Endothelial cell of umbilical vein (primary cell): ENCODE measurements around the gene ANGPTL2. TPM values are rescaled to one million over a fixed set of nuclear protein-coding genes. Genes with fewer than 3 reads are reported as not detected.

Source experiments
- BruUV-seq: library from RNA; stranded (reverse); fragments of 400-500 nt; replicated peaks from 2 replicates; lab custom pipeline; 2021; lab: Mats Ljungman, UMichigan
- CTCF ChIA-PET: fragments of 300-600, 350-600 bp; sonication (Branson Sonifier 250); formaldehyde crosslinking; loops from one replicate; lab custom pipeline; 2021; ENCODE audit warnings: antibody characterized with exemption, inconsistent platforms; lab: Charles Lee
- POLR2A ChIA-PET: fragments of 300-600, 350-600 bp; sonication (Branson Sonifier 250); formaldehyde crosslinking; loops from one replicate; lab custom pipeline; 2021; ENCODE audit warnings: antibody characterized with exemption, inconsistent platforms; lab: Charles Lee
- DNase-seq: peaks from one replicate; pipeline ENCODE4 v3.0.0-alpha.2; 2011; ENCODE audit warnings: low read depth, low spot score
- FAIRE-seq: peaks from 2 replicates; lab custom pipeline; 2011; peaks lifted over from hg19 to GRCh38; lab: Jason Lieb, UNC
- H2AFZ ChIP-seq: 2 replicates; pipeline ENCODE4 v1.6.0; 2012; ENCODE audit warnings: low read depth, low read length, control low read depth, inconsistent platforms
- H3K27ac ChIP-seq: 2 replicates; pipeline ENCODE4 v1.5.1; 2011; ENCODE audit warnings: low read depth, mild to moderate bottlenecking, control low read depth, low read length, moderate library complexity; ENCODE audit not compliant: insufficient read depth
- H3K27me3 ChIP-seq, 2 experiments: 2 replicates each; pipeline versions ENCODE4 v1.6.0 to v1.6.1; 2011; ENCODE audit warnings: low read length in 2 of 2, mixed read lengths in 1 of 2; ENCODE audit not compliant: control insufficient read depth in 2 of 2, insufficient read depth in 2 of 2
- H3K36me3 ChIP-seq, 2 experiments: 2 replicates in 1 of 2; 3 replicates in 1 of 2; pipeline ENCODE4 v1.5.1; 2011; ENCODE audit warnings: low read length in 2 of 2, mild to moderate bottlenecking in 1 of 2, moderate library complexity in 1 of 2; ENCODE audit not compliant: control insufficient read depth in 2 of 2, insufficient read depth in 2 of 2; ENCODE audit errors: extremely low read depth in 1 of 2
- H3K4me1 ChIP-seq: 3 replicates; pipeline ENCODE4 v1.5.1; 2011; ENCODE audit warnings: mild to moderate bottlenecking, low read length; ENCODE audit not compliant: control insufficient read depth, insufficient read depth; ENCODE audit errors: extremely low read depth
- H3K4me2 ChIP-seq: 2 replicates; pipeline ENCODE4 v1.6.1; 2011; ENCODE audit warnings: low read length, control low read depth, mixed read lengths; ENCODE audit not compliant: insufficient read depth
- H3K4me3 ChIP-seq, 3 experiments: fragments of 200-600 bp in 1 of 3; sonication (generic), shearing (Covaris generic) in 1 of 3; replicated peaks in 1 of 3; 2 replicates each; pipeline ENCODE4 v1.5.1; 2011 to 2016; ENCODE audit warnings: control low read depth in 3 of 3, low read length in 3 of 3, mild to moderate bottlenecking in 2 of 3, inconsistent platforms in 1 of 3, low read depth in 1 of 3, moderate library complexity in 1 of 3; ENCODE audit not compliant: insufficient read depth in 1 of 3
- H3K79me2 ChIP-seq: 2 replicates; pipeline ENCODE4 v1.6.0; 2012; ENCODE audit warnings: low read length, inconsistent platforms; ENCODE audit not compliant: control insufficient read depth, insufficient read depth
- H3K9ac ChIP-seq: replicated peaks from 2 replicates; pipeline ENCODE3; 2011; ENCODE audit warnings: low read length, control low read depth; ENCODE audit not compliant: insufficient read depth; ENCODE audit errors: extremely low read depth
- H3K9me1 ChIP-seq: replicated peaks from 3 replicates; pipeline ENCODE4 v1.6.0; 2011; ENCODE audit warnings: mild to moderate bottlenecking, low read length; ENCODE audit not compliant: control insufficient read depth, insufficient read depth; ENCODE audit errors: extremely low read depth
- H3K9me3 ChIP-seq: replicated peaks from 2 replicates; pipeline ENCODE4 v1.5.1; 2012; ENCODE audit warnings: low read length, inconsistent platforms; ENCODE audit not compliant: control insufficient read depth, insufficient read depth
- H4K20me1 ChIP-seq: replicated peaks from 2 replicates; pipeline ENCODE3; 2011; ENCODE audit warnings: mild to moderate bottlenecking, low read length; ENCODE audit not compliant: control insufficient read depth, insufficient read depth; ENCODE audit errors: extremely low read depth
- CTCF ChIP-seq, 2 donors: IDR thresholded peaks; 1 replicate in 1 of 2; 2 replicates in 1 of 2; pipeline ENCODE4 v1.5.1; 2011; ENCODE audit warnings: low read length in 2 of 2, mild to moderate bottlenecking in 2 of 2, moderate library complexity in 2 of 2, control low read depth in 1 of 2, inconsistent platforms in 1 of 2, low read depth in 1 of 2; ENCODE audit not compliant: insufficient read depth in 1 of 2; ENCODE audit errors: extremely low read depth in 1 of 2
- EZH2 ChIP-seq: IDR thresholded peaks from 2 replicates; pipeline ENCODE4 v1.6.1; 2012; ENCODE audit warnings: borderline replicate concordance, low read depth, mild to moderate bottlenecking, moderate library complexity, low read length, inconsistent platforms; ENCODE audit not compliant: severe bottlenecking
- GATA2 ChIP-seq: IDR thresholded peaks from 2 replicates; pipeline ENCODE4 v1.7.0; 2011; ENCODE audit warnings: low read depth, mild to moderate bottlenecking, moderate library complexity, mixed read lengths, low read length; ENCODE audit not compliant: insufficient read length, insufficient read depth
- MYC ChIP-seq: IDR thresholded peaks from one replicate; pipeline ENCODE4 v1.6.1; 2011; ENCODE audit warnings: mild to moderate bottlenecking, low read depth, low read length
- POLR2A ChIP-seq: IDR thresholded peaks from 2 replicates; pipeline ENCODE4 v1.6.1; 2012; ENCODE audit warnings: low read depth, mild to moderate bottlenecking, control low read depth, low read length
- POLR2AphosphoS5 ChIP-seq: IDR thresholded peaks from 2 replicates; pipeline ENCODE4 v1.6.1; 2012; ENCODE audit warnings: low read depth, mild to moderate bottlenecking, control low read depth, low read length, moderate library complexity; ENCODE audit not compliant: insufficient read depth
- dilution Hi-C: fragments of 300-500 bp; cut with MboI; formaldehyde crosslinking; loops from one replicate; pipeline ENCODE4 v1.15.0; 2019; ENCODE audit warnings: low sequenced_read_pairs; ENCODE audit not compliant: extremely low pct_ligation_motif_present
- intact Hi-C: fragments of 100-400 bp; cut with micrococcal nuclease; formaldehyde crosslinking; loops from one replicate; pipeline ENCODE4 v1.10.0; 2022
- polyA plus RNA-seq, 4 experiments: library from polyadenylated mRNA; depleted of rRNA in 3 of 4; stranded (reverse) in 3 of 4; unstranded in 1 of 4; fragments of >200 nt; gene quantifications; 2 replicates each; pipeline versions ENCODE4 v1.2.1 to v1.2.3, GENCODE V29; 2011 to 2012; ENCODE audit warnings: missing spikeins in 1 of 4
- total RNA-seq: library from RNA; stranded (reverse); gene quantifications from 2 replicates; pipeline ENCODE4 v1.2.3, GENCODE V29; 2021

The ANGPTL2 gene
- total and polyA plus RNA-seq, 2 donors (not counting 3 experiments of a cell fraction or from before 2014, with no cell fraction given), result 15.1 to 24.5 TPM

- no peak overlapping the region for H3K4me2 ChIP-seq
- BruUV-seq, result no TSS peak
Measured at GRCh38 chr9:127128341-127129072, 6.1 kb upstream of the ANGPTL2 start.

GRCh38 chr9:127126971-127127370 lies 4.5 kb upstream of the ANGPTL2 start:
- Histone ChIP-seq H3K36me3 (no peaks in the 10 kb centered on the region), H3K9ac (no peak overlapping the region), H3K4me1 (peaks cover 6% of the 10 kb centered on the region), H4K20me1 (no peaks in the 10 kb centered on the region), H3K4me3 (no peak overlapping the region), H3K27me3 (peaks cover 1 to 2% of the 10 kb centered on the region in 2 experiments), H3K27ac (no peak overlapping the region), H3K9me3 (no peaks in the 10 kb centered on the region), H3K9me1 (no peaks in the 10 kb centered on the region), H3K4me2 (no peak overlapping the region), H3K79me2 (no peaks in the 10 kb centered on the region), H2AFZ (no peak overlapping the region)
- dilution Hi-C loops (no loop called here), intact Hi-C loops (no loop called here)
- no peak for TF ChIP-seq MYC
- TF ChIP-seq GATA2, result no peak
- no peak for TF ChIP-seq POLR2A
- no peak for TF ChIP-seq CTCF (IDR thresholded peaks at IDR 0.05; ENCODE audit: extremely low read depth in 1 of 2, insufficient read depth in 1 of 2, low read depth in 1 of 2, low read length in 2 of 2)
- TF ChIP-seq POLR2AphosphoS5, result no peak
- TF ChIP-seq EZH2, result no peak
- BruUV-seq, result no TSS peak
- DNase-seq, result no peak
- ChIA-PET CTCF (interaction anchor here (1.1 kb wide), 1 partner anchor 161 kb away, joined by 3 read pairs; no protein-coding TSS in a partner anchor), POLR2A (no interaction called here)
- FAIRE-seq, result no peak

More at GRCh38 chr9:127128341-127129072, 6.1 kb upstream of the ANGPTL2 start:
- FAIRE-seq, result no peak
- intact Hi-C loops, result no loop called here
- Histone ChIP-seq H3K9me1 (no peaks in the 10 kb centered on the region), H4K20me1 (no peaks in the 10 kb centered on the region), H3K27ac (no peak overlapping the region), H2AFZ (no peak overlapping the region), H3K4me3 (no peak overlapping the region), H3K4me1 (peaks cover under 1% of the 10 kb centered on the region), H3K79me2 (no peaks in the 10 kb centered on the region), H3K9me3 (no peaks in the 10 kb centered on the region), H3K27me3 (peaks cover 1 to 2% of the 10 kb centered on the region in 2 experiments), H3K36me3 (no peaks in the 10 kb centered on the region), H3K9ac (no peak overlapping the region)
- no peak for DNase-seq
- ChIA-PET POLR2A (no interaction called here), CTCF (interaction anchor here (1.0 kb wide), 1 partner anchor 34 kb away, joined by 3 read pairs; no protein-coding TSS in a partner anchor)
- no peak for TF ChIP-seq MYC
- dilution Hi-C loops, result no loop called here
